GM19372 (cell line): ENCODE data around the gene LBHD2.

Source experiments
- ATAC-seq: cut with Tn5 transposase; IDR thresholded peaks from one replicate; pipeline ENCODE4 v1.9.1; 2021; ENCODE audit warnings: mild to moderate bottlenecking, low read depth, moderate library complexity; ENCODE audit not compliant: unreplicated experiment

Gene LBHD2

DNA sequence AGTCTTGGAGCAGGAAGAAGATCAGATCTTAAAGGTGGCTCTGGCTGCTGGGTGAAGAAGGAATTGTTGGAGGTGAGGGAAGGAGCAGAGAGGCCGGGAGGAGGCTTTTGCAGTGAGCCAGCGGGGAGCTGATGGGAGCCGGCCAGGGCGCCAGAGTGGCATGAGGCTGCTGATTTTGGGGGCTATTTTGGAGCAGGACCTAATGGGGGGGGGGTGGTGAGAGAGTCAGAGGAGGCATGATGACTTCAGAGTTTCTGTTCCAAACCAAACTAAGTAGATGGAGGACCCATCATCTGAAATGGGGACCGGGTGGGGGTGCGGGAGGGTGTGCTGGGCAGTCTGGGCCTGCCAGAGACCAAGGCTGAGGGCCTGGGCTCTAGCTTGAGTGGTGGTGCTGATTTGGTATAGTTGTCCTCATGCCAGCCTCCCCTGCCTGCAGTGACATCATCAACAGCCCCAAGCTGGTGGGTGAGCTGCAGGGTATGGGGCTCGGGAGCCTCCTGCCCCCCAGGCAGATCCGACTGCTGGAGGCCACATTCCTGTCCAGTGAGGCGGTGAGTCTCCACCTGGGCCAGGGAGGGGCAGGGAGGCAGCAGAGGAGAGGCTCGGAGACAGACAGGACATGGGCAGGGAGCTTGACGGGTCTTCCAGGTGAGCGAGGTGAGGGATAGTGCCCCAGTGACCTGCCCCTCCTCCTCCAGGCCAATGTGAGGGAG, 45.4 kb downstream of the LBHD2 start:
- ATAC-seq, result no peak

- ATAC-seq, result no peak
Measured at GRCh38 chr14:103130017-103130764, 46.2 kb downstream of the LBHD2 start.

DNA sequence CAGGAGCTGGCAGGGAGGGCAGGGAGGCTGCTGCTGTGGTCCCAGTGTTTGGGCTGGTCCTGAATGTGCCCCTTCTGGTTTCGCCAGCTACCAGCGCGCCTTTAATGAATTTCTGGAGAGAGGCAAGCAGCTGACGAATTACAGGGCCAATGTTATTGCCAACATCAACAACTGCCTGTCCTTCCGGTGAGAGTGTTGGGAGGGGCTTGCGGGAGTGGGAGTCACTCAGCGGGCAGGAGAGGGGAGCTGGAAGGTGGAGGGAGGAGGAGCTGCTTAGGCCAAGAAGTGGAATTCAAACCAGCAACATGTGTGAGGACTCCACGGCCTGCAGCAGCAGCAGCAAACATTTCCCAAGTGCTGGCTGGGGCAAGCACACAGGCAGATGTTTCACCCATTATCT, 47.0 kb downstream of the LBHD2 start:
- no peak for ATAC-seq

- ATAC-seq, result no peak
Measured at GRCh38 chr14:103131580-103131979, 47.6 kb downstream of the LBHD2 start.

GRCh38 chr14:103132381-103133209, 48.6 kb downstream of the LBHD2 start:
- no peak for ATAC-seq

DNA sequence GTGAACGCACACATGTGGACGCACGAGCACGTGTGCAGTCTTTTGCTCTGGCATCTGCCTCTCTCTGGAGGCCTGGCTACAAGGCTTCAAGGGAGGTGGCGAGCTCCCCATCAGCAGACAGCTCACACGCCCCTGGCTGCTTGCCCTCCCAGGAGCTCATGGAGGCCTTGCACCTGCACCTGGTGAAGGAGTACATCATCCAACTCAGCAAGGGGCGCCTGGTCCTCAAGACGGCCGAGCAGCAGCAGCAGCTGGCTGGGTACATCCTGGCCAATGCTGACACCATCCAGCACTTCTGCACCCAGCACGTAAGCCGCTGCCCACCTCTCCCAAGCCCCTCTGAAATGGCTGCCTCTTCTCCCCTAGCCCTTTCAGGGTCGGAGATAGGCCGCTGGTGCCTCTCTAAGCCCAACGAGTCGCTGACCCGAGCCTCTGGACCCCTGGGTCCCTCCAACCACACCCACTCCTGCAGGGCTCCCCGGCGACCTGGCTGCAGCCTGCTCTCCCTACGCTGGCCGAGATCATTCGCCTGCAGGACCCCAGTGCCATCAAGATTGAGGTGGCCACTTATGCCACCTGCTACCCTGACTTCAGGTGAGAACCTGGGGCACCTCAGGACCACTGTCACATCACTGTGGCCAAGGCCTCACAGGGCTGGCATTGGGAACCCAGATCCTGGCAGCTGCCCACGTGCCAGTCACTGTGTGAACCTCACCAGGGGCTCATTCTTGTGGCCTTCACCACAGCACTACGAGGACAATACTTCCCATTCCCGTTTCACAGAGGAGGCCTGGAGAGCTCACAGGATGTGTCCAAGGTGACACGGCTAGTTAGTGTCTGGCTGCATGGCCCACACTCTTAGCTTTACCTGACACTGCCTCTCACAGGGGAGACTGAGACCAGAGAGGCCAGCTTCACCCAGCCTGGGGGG, 49.5 kb downstream of the LBHD2 start:
- no peak for ATAC-seq

DNA sequence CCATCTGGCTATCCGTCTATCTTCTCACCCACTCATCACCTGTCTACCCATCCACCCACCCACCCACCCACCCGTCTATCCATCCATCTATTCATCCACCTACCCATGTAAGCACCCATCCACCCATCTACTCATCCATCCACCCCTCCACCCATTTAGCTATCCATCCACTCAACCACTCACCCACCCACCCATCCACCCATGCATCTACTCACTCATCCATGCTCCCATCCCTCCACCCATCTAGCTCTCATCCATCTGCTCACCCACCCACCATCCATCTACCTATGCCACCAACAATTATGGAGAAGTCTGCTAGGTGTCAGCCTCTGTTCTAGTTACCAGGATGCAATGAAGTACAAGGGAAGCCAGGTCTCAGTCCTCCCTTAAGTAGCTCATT, 50.4 kb downstream of the LBHD2 start:
- no peak for ATAC-seq

DNA sequence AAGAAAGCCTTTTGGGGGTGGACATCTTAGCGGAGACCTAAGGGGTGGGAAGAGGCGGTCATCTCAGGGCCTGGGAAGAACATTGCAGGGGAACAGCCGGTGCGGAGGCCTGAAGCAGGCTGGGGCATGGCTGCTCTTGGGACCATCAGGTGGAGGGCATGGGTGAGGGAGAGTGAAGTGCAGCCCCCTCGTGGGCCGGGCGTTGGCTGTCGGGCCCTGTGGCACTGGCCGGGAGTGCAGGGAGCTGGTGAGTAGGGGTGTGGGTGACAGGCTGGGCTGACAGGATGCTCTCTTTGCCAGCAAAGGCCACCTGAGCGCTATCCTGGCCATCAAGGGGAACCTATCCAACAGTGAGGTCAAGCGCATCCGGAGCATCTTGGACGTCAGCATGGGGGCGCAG, 50.9 kb downstream of the LBHD2 start:
- no peak for ATAC-seq

DNA sequence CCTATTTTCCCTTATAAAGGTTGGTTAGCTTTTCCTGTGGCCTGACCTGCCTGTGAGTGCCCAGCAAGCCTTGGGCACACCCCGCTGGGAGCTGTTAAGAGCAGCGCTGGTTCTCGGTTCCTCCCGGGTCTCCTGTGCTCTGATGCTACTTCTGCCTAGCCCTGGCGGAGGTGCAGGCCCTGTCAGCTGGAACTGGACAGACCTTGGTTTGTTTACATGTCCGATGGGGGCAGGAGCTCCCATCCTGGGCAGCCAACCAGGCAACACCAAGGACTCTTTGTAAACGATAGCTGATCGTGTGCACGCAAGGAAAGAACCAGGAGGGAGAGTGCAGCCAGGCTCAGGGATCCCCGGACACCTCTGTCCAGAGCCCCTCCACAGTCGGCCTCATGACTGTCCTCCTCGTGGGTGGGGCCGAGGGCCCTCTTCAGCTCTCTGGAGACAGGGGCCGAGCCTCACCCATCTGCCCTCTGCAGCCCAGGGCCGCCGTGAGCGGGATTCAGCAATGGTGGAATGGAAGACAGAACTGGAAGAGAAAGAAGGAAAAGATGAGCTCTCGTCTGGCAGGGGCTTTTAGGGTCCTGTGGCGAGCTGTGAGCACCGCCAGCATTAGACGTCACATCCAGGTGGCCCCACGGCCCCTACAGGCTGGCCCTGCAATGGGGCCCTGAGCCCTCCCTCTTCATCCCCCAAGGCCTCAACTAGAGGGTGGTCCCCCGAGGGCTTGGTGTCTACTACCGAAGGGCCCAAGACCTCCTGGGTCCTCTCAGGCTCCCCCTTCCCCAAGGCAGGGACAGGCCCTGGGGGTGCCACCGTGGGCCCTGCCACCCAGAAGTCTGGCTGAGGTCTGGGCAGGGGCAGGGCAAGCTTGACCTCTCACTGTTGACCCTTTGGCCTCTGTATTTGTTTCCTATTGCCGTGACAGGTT, 51.6 kb downstream of the LBHD2 start:
- ATAC-seq, result no peak

- no peak for ATAC-seq
Measured at GRCh38 chr14:103136388-103137271, 52.6 kb downstream of the LBHD2 start.

DNA sequence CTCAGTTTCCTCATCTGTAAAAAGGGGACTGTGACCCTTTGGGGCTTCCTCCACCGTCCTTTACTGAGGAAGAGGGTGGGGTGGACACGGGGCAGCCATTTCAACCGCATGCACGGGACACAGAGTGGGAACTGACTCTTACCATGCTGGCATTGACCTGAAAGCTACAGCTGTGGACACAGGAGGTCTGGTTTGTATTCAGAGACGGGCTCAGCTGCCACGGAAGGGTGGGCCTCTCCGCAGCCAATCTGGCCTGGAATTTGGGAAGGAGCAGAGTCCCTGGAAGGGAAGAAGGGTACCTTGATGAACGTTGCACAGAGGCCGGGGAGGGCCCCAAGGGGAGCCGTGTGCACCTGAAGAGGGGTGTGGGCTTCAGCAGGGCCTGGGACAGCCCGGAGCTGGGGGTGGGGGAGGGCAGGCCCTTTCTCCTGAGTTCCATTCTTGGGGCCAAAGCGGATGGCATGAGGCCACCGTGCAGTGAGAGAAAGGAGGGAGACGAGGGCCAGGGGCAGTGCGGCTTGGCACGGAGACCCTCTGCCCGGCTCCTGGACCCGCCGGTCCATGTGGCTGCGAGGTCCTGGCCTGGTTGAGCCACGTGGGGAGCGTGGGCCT, 53.8 kb downstream of the LBHD2 start:
- ATAC-seq, result no peak

DNA sequence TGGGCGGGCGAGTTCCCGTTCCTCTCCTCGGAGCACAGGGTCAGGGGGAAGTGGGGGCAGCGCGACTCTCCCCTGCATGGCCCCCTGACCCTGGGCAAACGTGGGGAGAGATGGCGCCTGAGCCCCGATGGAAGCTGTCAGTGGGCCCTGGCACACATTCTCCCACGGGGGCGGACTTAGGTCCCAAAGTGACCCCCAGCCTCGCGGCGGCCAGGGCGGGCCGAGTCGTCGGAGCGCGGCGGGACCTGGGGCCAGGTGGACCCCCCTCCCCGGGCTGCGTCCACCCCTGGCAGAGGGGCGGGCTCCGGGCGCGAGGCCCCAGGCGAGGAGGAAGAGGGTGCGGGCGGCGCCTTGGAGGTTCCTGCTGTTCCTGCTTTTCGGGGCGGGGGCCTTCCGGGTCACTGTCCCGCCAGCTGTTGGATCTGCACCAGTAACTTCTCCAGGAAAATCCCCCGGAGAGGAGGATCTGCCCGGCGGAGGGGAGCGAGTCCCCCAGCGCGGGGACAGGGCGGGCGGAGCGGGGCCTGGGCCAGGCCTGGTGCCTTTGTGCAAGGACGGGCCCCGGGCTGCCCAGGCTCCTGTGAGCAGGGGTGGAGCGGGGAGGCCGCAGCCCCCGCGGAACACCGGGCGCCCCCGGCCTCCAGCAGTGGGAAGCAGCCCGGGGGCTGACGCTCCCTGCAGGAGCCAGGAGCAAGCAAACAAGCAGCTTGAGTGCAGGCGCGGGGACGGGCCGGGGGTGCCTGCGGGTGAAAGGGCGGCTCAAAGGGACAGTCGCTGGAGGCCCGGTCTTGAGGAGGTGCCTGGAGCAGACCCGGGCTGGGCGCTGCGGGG, 54.5 kb downstream of the LBHD2 start:
- no peak for ATAC-seq

GRCh38 chr14:103139132-103140025, 55.4 kb downstream of the LBHD2 start:
- no peak for ATAC-seq
